Endothelial cell of umbilical vein (primary cell): ENCODE measurements around the gene CSNK1G1. TPM values are rescaled to one million over a fixed set of nuclear protein-coding genes. Genes with fewer than 3 reads are reported as not detected.
"Not testable (repeated sequence)": the region's sequence is repeated elsewhere in the genome, so short reads cannot be mapped to it uniquely, and the experiment has no call there.

Experiments used
- BruUV-seq: library from RNA; stranded (reverse); fragments of 400-500 nt; replicated peaks from 2 replicates; lab custom pipeline; 2021; lab: Mats Ljungman, UMichigan
- CTCF ChIA-PET: fragments of 300-600, 350-600 bp; sonication (Branson Sonifier 250); formaldehyde crosslinking; loops from one replicate; lab custom pipeline; 2021; ENCODE audit warnings: antibody characterized with exemption, inconsistent platforms; lab: Charles Lee
- POLR2A ChIA-PET: fragments of 300-600, 350-600 bp; sonication (Branson Sonifier 250); formaldehyde crosslinking; loops from one replicate; lab custom pipeline; 2021; ENCODE audit warnings: antibody characterized with exemption, inconsistent platforms; lab: Charles Lee
- DNase-seq: peaks from one replicate; pipeline ENCODE4 v3.0.0-alpha.2; 2011; ENCODE audit warnings: low read depth, low spot score
- FAIRE-seq: peaks from 2 replicates; lab custom pipeline; 2011; peaks lifted over from hg19 to GRCh38; lab: Jason Lieb, UNC
- H2AFZ ChIP-seq: 2 replicates; pipeline ENCODE4 v1.6.0; 2012; ENCODE audit warnings: low read depth, low read length, control low read depth, inconsistent platforms
- H3K27ac ChIP-seq: 2 replicates; pipeline ENCODE4 v1.5.1; 2011; ENCODE audit warnings: low read depth, mild to moderate bottlenecking, control low read depth, low read length, moderate library complexity; ENCODE audit not compliant: insufficient read depth
- H3K27me3 ChIP-seq, 2 experiments: 2 replicates each; pipeline versions ENCODE4 v1.6.0 to v1.6.1; 2011; ENCODE audit warnings: low read length in 2 of 2, mixed read lengths in 1 of 2; ENCODE audit not compliant: control insufficient read depth in 2 of 2, insufficient read depth in 2 of 2
- H3K36me3 ChIP-seq, 2 experiments: 2 replicates in 1 of 2; 3 replicates in 1 of 2; pipeline ENCODE4 v1.5.1; 2011; ENCODE audit warnings: low read length in 2 of 2, mild to moderate bottlenecking in 1 of 2, moderate library complexity in 1 of 2; ENCODE audit not compliant: control insufficient read depth in 2 of 2, insufficient read depth in 2 of 2; ENCODE audit errors: extremely low read depth in 1 of 2
- H3K4me1 ChIP-seq: 3 replicates; pipeline ENCODE4 v1.5.1; 2011; ENCODE audit warnings: mild to moderate bottlenecking, low read length; ENCODE audit not compliant: control insufficient read depth, insufficient read depth; ENCODE audit errors: extremely low read depth
- H3K4me2 ChIP-seq: 2 replicates; pipeline ENCODE4 v1.6.1; 2011; ENCODE audit warnings: low read length, control low read depth, mixed read lengths; ENCODE audit not compliant: insufficient read depth
- H3K4me3 ChIP-seq, 3 experiments: fragments of 200-600 bp in 1 of 3; sonication (generic), shearing (Covaris generic) in 1 of 3; replicated peaks in 1 of 3; 2 replicates each; pipeline ENCODE4 v1.5.1; 2011 to 2016; ENCODE audit warnings: control low read depth in 3 of 3, low read length in 3 of 3, mild to moderate bottlenecking in 2 of 3, inconsistent platforms in 1 of 3, low read depth in 1 of 3, moderate library complexity in 1 of 3; ENCODE audit not compliant: insufficient read depth in 1 of 3
- H3K79me2 ChIP-seq: 2 replicates; pipeline ENCODE4 v1.6.0; 2012; ENCODE audit warnings: low read length, inconsistent platforms; ENCODE audit not compliant: control insufficient read depth, insufficient read depth
- H3K9ac ChIP-seq: replicated peaks from 2 replicates; pipeline ENCODE3; 2011; ENCODE audit warnings: low read length, control low read depth; ENCODE audit not compliant: insufficient read depth; ENCODE audit errors: extremely low read depth
- H3K9me1 ChIP-seq: replicated peaks from 3 replicates; pipeline ENCODE4 v1.6.0; 2011; ENCODE audit warnings: mild to moderate bottlenecking, low read length; ENCODE audit not compliant: control insufficient read depth, insufficient read depth; ENCODE audit errors: extremely low read depth
- H3K9me3 ChIP-seq: replicated peaks from 2 replicates; pipeline ENCODE4 v1.5.1; 2012; ENCODE audit warnings: low read length, inconsistent platforms; ENCODE audit not compliant: control insufficient read depth, insufficient read depth
- H4K20me1 ChIP-seq: replicated peaks from 2 replicates; pipeline ENCODE3; 2011; ENCODE audit warnings: mild to moderate bottlenecking, low read length; ENCODE audit not compliant: control insufficient read depth, insufficient read depth; ENCODE audit errors: extremely low read depth
- EZH2 ChIP-seq: IDR thresholded peaks from 2 replicates; pipeline ENCODE4 v1.6.1; 2012; ENCODE audit warnings: borderline replicate concordance, low read depth, mild to moderate bottlenecking, moderate library complexity, low read length, inconsistent platforms; ENCODE audit not compliant: severe bottlenecking
- FOS ChIP-seq: IDR thresholded peaks from 2 replicates; pipeline ENCODE4 v1.6.1; 2011; ENCODE audit warnings: mild to moderate bottlenecking, low read length, moderate library complexity, borderline replicate concordance; ENCODE audit not compliant: insufficient read depth
- GATA2 ChIP-seq: IDR thresholded peaks from 2 replicates; pipeline ENCODE4 v1.7.0; 2011; ENCODE audit warnings: low read depth, mild to moderate bottlenecking, moderate library complexity, mixed read lengths, low read length; ENCODE audit not compliant: insufficient read length, insufficient read depth
- JUN ChIP-seq: IDR thresholded peaks from 2 replicates; pipeline ENCODE4 v1.6.1; 2011; ENCODE audit warnings: borderline replicate concordance, low read depth; ENCODE audit not compliant: insufficient read length, insufficient read depth
- MYC ChIP-seq: IDR thresholded peaks from one replicate; pipeline ENCODE4 v1.6.1; 2011; ENCODE audit warnings: mild to moderate bottlenecking, low read depth, low read length
- POLR2A ChIP-seq: IDR thresholded peaks from 2 replicates; pipeline ENCODE4 v1.6.1; 2012; ENCODE audit warnings: low read depth, mild to moderate bottlenecking, control low read depth, low read length
- POLR2AphosphoS5 ChIP-seq: IDR thresholded peaks from 2 replicates; pipeline ENCODE4 v1.6.1; 2012; ENCODE audit warnings: low read depth, mild to moderate bottlenecking, control low read depth, low read length, moderate library complexity; ENCODE audit not compliant: insufficient read depth
- dilution Hi-C: fragments of 300-500 bp; cut with MboI; formaldehyde crosslinking; loops from one replicate; pipeline ENCODE4 v1.15.0; 2019; ENCODE audit warnings: low sequenced_read_pairs; ENCODE audit not compliant: extremely low pct_ligation_motif_present
- intact Hi-C: fragments of 100-400 bp; cut with micrococcal nuclease; formaldehyde crosslinking; loops from one replicate; pipeline ENCODE4 v1.10.0; 2022
- polyA plus RNA-seq, 4 experiments: library from polyadenylated mRNA; depleted of rRNA in 3 of 4; stranded (reverse) in 3 of 4; unstranded in 1 of 4; fragments of >200 nt; gene quantifications; 2 replicates each; pipeline versions ENCODE4 v1.2.1 to v1.2.3, GENCODE V29; 2011 to 2012; ENCODE audit warnings: missing spikeins in 1 of 4
- total RNA-seq: library from RNA; stranded (reverse); gene quantifications from 2 replicates; pipeline ENCODE4 v1.2.3, GENCODE V29; 2021
- TF ChIP-seq, protein P1 (sequence below): IDR thresholded peaks from 2 replicates; pipeline ENCODE4 v1.6.1; 2011; ENCODE audit not compliant: insufficient read depth, insufficient read length
- TF ChIP-seq, protein P2 (sequence below), 2 donors: IDR thresholded peaks; 1 replicate in 1 of 2; 2 replicates in 1 of 2; pipeline ENCODE4 v1.5.1; 2011; ENCODE audit warnings: low read length in 2 of 2, mild to moderate bottlenecking in 2 of 2, moderate library complexity in 2 of 2, control low read depth in 1 of 2, inconsistent platforms in 1 of 2, low read depth in 1 of 2; ENCODE audit not compliant: insufficient read depth in 1 of 2; ENCODE audit errors: extremely low read depth in 1 of 2

CSNK1G1 gene
- total and polyA plus RNA-seq, 2 donors (not counting 3 experiments of a cell fraction or from before 2014, with no cell fraction given), result 9.0 to 31.7 TPM

DNA sequence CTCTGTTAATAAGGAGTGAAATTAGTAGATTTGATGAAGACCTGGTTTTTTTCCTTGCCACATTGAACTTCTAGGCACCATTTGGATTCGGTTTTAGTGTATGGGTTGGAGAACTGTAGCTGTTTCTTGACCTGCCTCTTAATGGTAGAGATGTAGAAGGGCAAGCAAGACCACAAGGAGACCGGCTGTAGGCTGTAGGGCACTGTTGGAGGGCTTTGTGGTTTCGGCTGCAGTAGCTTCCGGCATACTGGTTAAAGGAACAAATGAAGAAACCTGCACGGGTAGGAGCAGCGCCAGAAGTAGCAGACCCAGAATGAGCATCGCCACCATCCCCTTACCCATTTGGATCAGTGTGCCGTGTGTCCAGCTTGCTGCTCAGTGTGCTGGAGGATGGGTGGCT is 17.4 kb upstream of the CSNK1G1 start:
- peaks cover 3% of the 10 kb centered on the region for H3K79me2 ChIP-seq
- no peak overlapping the region for H2AFZ ChIP-seq
- TF ChIP-seq EZH2 (no peak), POLR2A (no peak), FOS (no peak), POLR2AphosphoS5 (no peak), MYC (no peak), JUN (no peak), GATA2 (no peak)
- TF ChIP-seq, protein P1, sequence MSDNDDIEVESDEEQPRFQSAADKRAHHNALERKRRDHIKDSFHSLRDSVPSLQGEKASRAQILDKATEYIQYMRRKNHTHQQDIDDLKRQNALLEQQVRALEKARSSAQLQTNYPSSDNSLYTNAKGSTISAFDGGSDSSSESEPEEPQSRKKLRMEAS, result no peak
- TF ChIP-seq, protein P2, sequence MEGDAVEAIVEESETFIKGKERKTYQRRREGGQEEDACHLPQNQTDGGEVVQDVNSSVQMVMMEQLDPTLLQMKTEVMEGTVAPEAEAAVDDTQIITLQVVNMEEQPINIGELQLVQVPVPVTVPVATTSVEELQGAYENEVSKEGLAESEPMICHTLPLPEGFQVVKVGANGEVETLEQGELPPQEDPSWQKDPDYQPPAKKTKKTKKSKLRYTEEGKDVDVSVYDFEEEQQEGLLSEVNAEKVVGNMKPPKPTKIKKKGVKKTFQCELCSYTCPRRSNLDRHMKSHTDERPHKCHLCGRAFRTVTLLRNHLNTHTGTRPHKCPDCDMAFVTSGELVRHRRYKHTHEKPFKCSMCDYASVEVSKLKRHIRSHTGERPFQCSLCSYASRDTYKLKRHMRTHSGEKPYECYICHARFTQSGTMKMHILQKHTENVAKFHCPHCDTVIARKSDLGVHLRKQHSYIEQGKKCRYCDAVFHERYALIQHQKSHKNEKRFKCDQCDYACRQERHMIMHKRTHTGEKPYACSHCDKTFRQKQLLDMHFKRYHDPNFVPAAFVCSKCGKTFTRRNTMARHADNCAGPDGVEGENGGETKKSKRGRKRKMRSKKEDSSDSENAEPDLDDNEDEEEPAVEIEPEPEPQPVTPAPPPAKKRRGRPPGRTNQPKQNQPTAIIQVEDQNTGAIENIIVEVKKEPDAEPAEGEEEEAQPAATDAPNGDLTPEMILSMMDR (IDR thresholded peaks at IDR 0.05; ENCODE audit: extremely low read depth in 1 of 2, insufficient read depth in 1 of 2, low read depth in 1 of 2, low read length in 2 of 2), result no peak
- no peak overlapping the region for H3K27ac ChIP-seq
- no peak overlapping the region for H3K4me3 ChIP-seq
- no peaks in the 10 kb centered on the region for H3K9me1 ChIP-seq
- no peaks in the 10 kb centered on the region for H3K9me3 ChIP-seq
- H3K4me1 ChIP-seq, result no peaks in the 10 kb centered on the region
- no peak for DNase-seq
- POLR2A ChIA-PET, result no interaction called here
- H3K27me3 ChIP-seq, result no peaks in the 10 kb centered on the region
- no peaks in the 10 kb centered on the region for H4K20me1 ChIP-seq
- no peak overlapping the region for H3K9ac ChIP-seq
- peaks cover 0 to 4% of the 10 kb centered on the region in 2 experiments for H3K36me3 ChIP-seq
- CTCF ChIA-PET, result interaction anchor here (1.1 kb wide), 1 partner anchor 163 kb away, joined by 4 read pairs; no protein-coding TSS in a partner anchor
- no peak overlapping the region for H3K4me2 ChIP-seq
- dilution Hi-C loops (no loop called here), intact Hi-C loops (no loop called here)
- no peak for FAIRE-seq
- no TSS peak for BruUV-seq

DNA sequence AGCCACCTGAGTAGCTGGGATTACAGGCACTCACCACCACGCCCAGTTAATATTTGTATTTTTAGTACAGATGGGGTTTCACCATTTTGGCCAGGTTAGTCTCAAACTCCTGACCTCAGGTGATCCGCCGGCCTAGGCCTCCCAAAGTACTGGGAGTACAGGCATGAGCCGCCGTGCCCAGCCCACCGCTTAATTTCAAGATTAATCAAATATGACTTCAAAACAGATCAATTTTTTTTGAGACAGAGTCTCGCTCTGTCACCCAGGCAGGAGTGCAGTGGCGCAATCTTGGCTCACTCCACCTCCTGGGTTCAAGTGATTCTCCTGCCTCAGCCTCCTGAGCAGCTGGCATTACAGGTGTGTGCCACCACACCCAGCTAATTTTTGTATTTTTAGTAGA is 15.4 kb upstream of the CSNK1G1 start:
- H3K4me2 ChIP-seq, BruUV-seq, FAIRE-seq, H4K20me1 ChIP-seq, H3K27me3 ChIP-seq, H3K9ac ChIP-seq, H3K79me2 ChIP-seq, DNase-seq, H3K4me3 ChIP-seq, H3K4me1 ChIP-seq, H3K9me3 ChIP-seq, H3K27ac ChIP-seq, CTCF ChIA-PET, dilution Hi-C loops, intact Hi-C loops, H3K36me3 ChIP-seq, POLR2A ChIA-PET, H2AFZ ChIP-seq, H3K9me1 ChIP-seq: not testable (repeated sequence)
